ENCODE data around the gene TACC3. TPM values are rescaled to one million over a fixed set of nuclear protein-coding genes. Genes with fewer than 3 reads are reported as not detected.

The TACC3 gene
- total RNA-seq, 1 donor from 2014 or later, result 20.5 TPM

GRCh38 chr4:1779588-1780382, 58.5 kb downstream of the TACC3 start:
- no peak for DNase-seq
- TF ChIP-seq CTCF (IDR thresholded peaks at IDR 0.05), result no peak
- H3K4me3 Mint-ChIP-seq, result no peak overlapping the region
- no peaks in the 10 kb centered on the region for H3K9me3 Mint-ChIP-seq
- no peaks in the 10 kb centered on the region for H3K36me3 Mint-ChIP-seq (ENCODE audit: low read depth)
- ChIA-PET POLR2A (no interaction called here), CTCF (no interaction called here)
- H3K4me1 Mint-ChIP-seq, result no peaks in the 10 kb centered on the region
- ATAC-seq (ENCODE audit: low read depth), result no peak
- no peak overlapping the region for H3K27ac Mint-ChIP-seq
- no peaks in the 10 kb centered on the region for H3K27me3 Mint-ChIP-seq
- intact Hi-C loops (cut with micrococcal nuclease), result no loop called here

- Mint-ChIP-seq H3K27ac (no peak overlapping the region), H3K4me1 (no peaks in the 10 kb centered on the region), H3K36me3 (ENCODE audit: low read depth) (no peaks in the 10 kb centered on the region), H3K9me3 (no peaks in the 10 kb centered on the region), H3K27me3 (no peaks in the 10 kb centered on the region), H3K4me3 (no peak overlapping the region)
- ATAC-seq (ENCODE audit: low read depth), result no peak
- TF ChIP-seq CTCF (IDR thresholded peaks at IDR 0.05), result no peak
- POLR2A ChIA-PET, result no interaction called here
- CTCF ChIA-PET, result no interaction called here
- intact Hi-C loops (cut with micrococcal nuclease), result no loop called here
- no peak for DNase-seq
Measured at GRCh38 chr4:1780435-1780834, 59.1 kb downstream of the TACC3 start.

GRCh38 chr4:1783015-1783414, 61.7 kb downstream of the TACC3 start:
- Mint-ChIP-seq H3K4me1 (no peaks in the 10 kb centered on the region), H3K4me3 (no peak overlapping the region), H3K27ac (no peak overlapping the region), H3K27me3 (no peaks in the 10 kb centered on the region), H3K36me3 (ENCODE audit: low read depth) (no peaks in the 10 kb centered on the region), H3K9me3 (no peaks in the 10 kb centered on the region)
- ATAC-seq (ENCODE audit: low read depth) (no peak), DNase-seq (no peak)
- ChIA-PET POLR2A (no interaction called here), CTCF (no interaction called here)
- no peak for TF ChIP-seq CTCF (IDR thresholded peaks at IDR 0.05)
- intact Hi-C loops (cut with micrococcal nuclease), result no loop called here

GRCh38 chr4:1783970-1784369, 62.6 kb downstream of the TACC3 start:
- ChIA-PET CTCF (no interaction called here), POLR2A (no interaction called here)

GRCh38 chr4:1784395-1784788, 63.1 kb downstream of the TACC3 start:
- ChIA-PET CTCF (no interaction called here), POLR2A (no interaction called here)
- ATAC-seq (ENCODE audit: low read depth) (no peak), DNase-seq (no peak)
- no peak for TF ChIP-seq CTCF (IDR thresholded peaks at IDR 0.05)
- intact Hi-C loops (cut with micrococcal nuclease), result no loop called here
- Mint-ChIP-seq H3K27ac (no peak overlapping the region), H3K27me3 (no peaks in the 10 kb centered on the region), H3K36me3 (ENCODE audit: low read depth) (no peaks in the 10 kb centered on the region), H3K4me3 (no peak overlapping the region), H3K9me3 (no peaks in the 10 kb centered on the region), H3K4me1 (no peaks in the 10 kb centered on the region)

More at GRCh38 chr4:1783970-1784369, 62.6 kb downstream of the TACC3 start:
- no peak overlapping the region for H3K27ac Mint-ChIP-seq
- H3K9me3 Mint-ChIP-seq, result no peaks in the 10 kb centered on the region
- H3K36me3 Mint-ChIP-seq (ENCODE audit: low read depth), result no peaks in the 10 kb centered on the region
- no peak overlapping the region for H3K4me3 Mint-ChIP-seq
- DNase-seq, result no peak
- ATAC-seq (ENCODE audit: low read depth), result no peak
- intact Hi-C loops (cut with micrococcal nuclease), result no loop called here
- TF ChIP-seq CTCF (IDR thresholded peaks at IDR 0.05), result no peak
- H3K27me3 Mint-ChIP-seq, result no peaks in the 10 kb centered on the region
- no peaks in the 10 kb centered on the region for H3K4me1 Mint-ChIP-seq
